OCI-LY3 (cell line): ENCODE data around the gene PCSK6.

Source experiments
- CTCF ChIP-seq: fragments of 200-600, 300-600 bp; sonication (generic); IDR thresholded peaks from 2 replicates; pipeline ENCODE4 v1.5.1; 2014; ENCODE audit warnings: antibody characterized with exemption, low read length, low read depth
- EZH2phosphoT487 ChIP-seq: fragments of 200-600 bp; shearing (Covaris generic); IDR thresholded peaks from 2 replicates; pipeline ENCODE4 v1.6.1; 2018; ENCODE audit warnings: antibody characterized with exemption, mixed run types, low read depth

DNA sequence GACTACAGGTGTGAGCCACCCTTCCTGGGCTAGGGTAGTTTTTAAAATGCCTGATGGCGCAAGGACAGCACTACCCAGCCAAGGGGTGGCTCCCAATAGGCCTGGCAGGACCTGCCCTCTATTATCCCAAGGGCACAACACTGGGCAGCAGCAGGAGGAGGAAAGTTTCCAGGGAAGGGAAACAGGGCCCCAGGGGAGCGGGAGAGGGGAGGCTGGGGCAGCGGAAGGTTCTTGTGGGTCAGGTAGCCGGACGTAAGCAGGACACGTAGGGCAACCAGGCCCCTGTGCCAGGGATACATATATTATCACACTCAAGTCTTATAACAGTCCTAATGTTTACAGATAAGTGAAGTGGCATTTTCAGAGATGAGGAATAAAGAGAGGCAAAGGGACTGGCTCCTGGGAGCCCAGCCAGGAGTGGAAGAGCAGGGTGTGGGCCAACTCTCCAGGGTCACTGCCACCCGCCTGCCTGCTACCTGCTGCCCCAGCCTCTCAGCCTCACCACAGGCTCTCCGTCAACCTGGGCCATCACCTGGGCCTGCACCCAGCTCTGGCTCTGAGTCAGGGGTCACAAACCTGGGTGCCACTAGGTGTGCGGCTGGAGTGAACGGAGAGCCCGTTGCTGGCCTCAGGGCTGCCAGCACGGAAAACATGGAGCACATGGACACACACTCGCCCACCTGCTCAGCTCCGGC lies 121.3 kb downstream of the PCSK6 start:
- TF ChIP-seq CTCF, result no peak
- no peak for TF ChIP-seq EZH2phosphoT487
